IMR-90 (cell line): ENCODE data around the gene SLC10A3. TPM values are rescaled to one million over a fixed set of nuclear protein-coding genes. Genes with fewer than 3 reads are reported as not detected.

Source experiments
- ATAC-seq: fragments of 200-7000 bp; cut with Tn5 transposase; 2 replicates; pipeline ENCODE4 v1.9.1; 2020; ENCODE audit warnings: low read depth, mild to moderate bottlenecking, moderate library complexity
- BruUV-seq: library from RNA; stranded (reverse); fragments of 400-500 nt; replicated peaks from 2 replicates; lab custom pipeline; 2021; lab: Mats Ljungman, UMichigan
- CTCF ChIA-PET: fragments of 300-600 bp; formaldehyde crosslinking; extraction: SDS; loops from one replicate; lab custom pipeline; 2021; ENCODE audit warnings: antibody characterized with exemption; lab: Yijun Ruan, JAX
- POLR2A ChIA-PET: fragments of 300-600 bp; sonication (Branson Sonifier 250); formaldehyde crosslinking; loops from one replicate; lab custom pipeline; 2022; ENCODE audit warnings: antibody characterized with exemption; ENCODE audit not compliant: unreplicated experiment; lab: Charles Lee
- DNase-seq: peaks from one replicate; pipeline ENCODE4 v3.0.0; 2013
- H2AFZ ChIP-seq: replicated peaks from 2 replicates; pipeline ENCODE3; 2013; ENCODE audit warnings: low read length, mild to moderate bottlenecking; ENCODE audit not compliant: poor library complexity
- H2AK5ac ChIP-seq: 2 replicates; pipeline ENCODE4 v1.6.1; 2013; ENCODE audit warnings: low read depth, low read length, inconsistent platforms
- H2AK9ac ChIP-seq: replicated peaks from 2 replicates; pipeline ENCODE3; 2013; ENCODE audit warnings: mild to moderate bottlenecking, low read depth, low read length, moderate library complexity; ENCODE audit not compliant: poor library complexity
- H2BK120ac ChIP-seq: 2 replicates; pipeline ENCODE4 v1.6.1; 2013; ENCODE audit warnings: low read depth, low read length, inconsistent platforms
- H2BK15ac ChIP-seq: 3 replicates; pipeline ENCODE4 v1.6.1; 2013; ENCODE audit warnings: low read depth, low read length, inconsistent platforms
- H2BK20ac ChIP-seq: 2 replicates; pipeline ENCODE4 v1.6.1; 2013; ENCODE audit warnings: low read depth, mild to moderate bottlenecking, inconsistent platforms, low read length, moderate library complexity
- H2BK5ac ChIP-seq: 2 replicates; pipeline ENCODE4 v1.6.1; 2013; ENCODE audit warnings: mild to moderate bottlenecking, low read depth, low read length, inconsistent platforms; ENCODE audit not compliant: poor library complexity, severe bottlenecking
- H3K14ac ChIP-seq: replicated peaks from 2 replicates; pipeline ENCODE4 v1.6.1; 2013; ENCODE audit warnings: low read depth, low read length, inconsistent platforms
- H3K18ac ChIP-seq: 2 replicates; pipeline ENCODE4 v1.6.1; 2013; ENCODE audit warnings: low read depth, low read length, control low read depth
- H3K23ac ChIP-seq: 2 replicates; pipeline ENCODE4 v1.6.1; 2013; ENCODE audit warnings: low read depth, low read length, inconsistent platforms
- H3K27ac ChIP-seq: 2 replicates; pipeline ENCODE4 v1.5.1; 2013; ENCODE audit warnings: mild to moderate bottlenecking, control low read depth, low read length; ENCODE audit not compliant: insufficient read depth
- H3K27me3 ChIP-seq: 2 replicates; pipeline ENCODE4 v1.6.1; 2013; ENCODE audit warnings: low read length; ENCODE audit not compliant: control insufficient read depth, insufficient read depth
- H3K36me3 ChIP-seq: 2 replicates; pipeline ENCODE4 v1.6.1; 2013; ENCODE audit warnings: low read length, mixed read lengths; ENCODE audit not compliant: control insufficient read depth, insufficient read depth
- H3K4ac ChIP-seq: 2 replicates; pipeline ENCODE4 v1.6.1; 2013; ENCODE audit warnings: low read depth, low read length, inconsistent platforms
- H3K4me1 ChIP-seq: 2 replicates; pipeline ENCODE4 v1.6.1; 2013; ENCODE audit warnings: low read length, mixed read lengths; ENCODE audit not compliant: control insufficient read depth, insufficient read depth
- H3K4me2 ChIP-seq: 2 replicates; pipeline ENCODE4 v1.6.1; 2013; ENCODE audit warnings: low read depth, mild to moderate bottlenecking, control low read depth, low read length, moderate library complexity
- H3K4me3 ChIP-seq: 2 replicates; pipeline ENCODE4 v1.5.1; 2013; ENCODE audit warnings: low read depth, mild to moderate bottlenecking, control low read depth, low read length, moderate library complexity; ENCODE audit not compliant: insufficient read depth
- H3K56ac ChIP-seq: 2 replicates; pipeline ENCODE4 v1.6.1; 2013; ENCODE audit warnings: low read length, inconsistent platforms; ENCODE audit not compliant: insufficient read depth; ENCODE audit errors: extremely low read depth
- H3K79me1 ChIP-seq, 2 experiments: 2 replicates each; pipeline ENCODE4 v1.6.1; 2013; ENCODE audit warnings: low read length in 2 of 2, inconsistent platforms in 1 of 2, low read depth in 1 of 2
- H3K9ac ChIP-seq: 2 replicates; pipeline ENCODE4 v1.6.1; 2013; ENCODE audit warnings: low read depth, low read length, control low read depth
- H3K9me1 ChIP-seq: 2 replicates; pipeline ENCODE4 v1.6.1; 2013; ENCODE audit warnings: low read length, inconsistent platforms; ENCODE audit not compliant: insufficient read depth
- H3K9me3 ChIP-seq: 2 replicates; pipeline ENCODE4 v1.6.1; 2013; ENCODE audit warnings: low read length; ENCODE audit not compliant: control insufficient read depth, insufficient read depth
- H4K20me1 ChIP-seq: 2 replicates; pipeline ENCODE4 v1.6.1; 2013; ENCODE audit warnings: low read length, inconsistent platforms; ENCODE audit not compliant: insufficient read depth
- H4K5ac ChIP-seq: 2 replicates; pipeline ENCODE4 v1.6.1; 2013; ENCODE audit warnings: mild to moderate bottlenecking, low read depth, low read length, control low read depth
- H4K8ac ChIP-seq, 2 experiments: 2 replicates each; pipeline ENCODE4 v1.6.1; 2013; ENCODE audit warnings: low read depth in 2 of 2, low read length in 2 of 2, control low read depth in 1 of 2, inconsistent platforms in 1 of 2
- H4K91ac ChIP-seq: 2 replicates; pipeline ENCODE4 v1.6.1; 2013; ENCODE audit warnings: low read depth, low read length, inconsistent platforms; ENCODE audit not compliant: insufficient read depth
- BHLHE40 ChIP-seq: fragments of 150-350 bp; IDR thresholded peaks from 2 replicates; pipeline ENCODE4 v1.6.1; 2016; ENCODE audit warnings: mild to moderate bottlenecking, low read depth, low read length
- MAZ ChIP-seq: IDR thresholded peaks from 2 replicates; pipeline ENCODE4 v1.6.1; 2012; ENCODE audit warnings: low read depth, mild to moderate bottlenecking, low read length, improper control_type of control experiment, moderate library complexity, borderline replicate concordance
- MXI1 ChIP-seq: IDR thresholded peaks from 2 replicates; pipeline ENCODE4 v1.6.1; 2012; ENCODE audit warnings: low read depth, mild to moderate bottlenecking, low read length, moderate library complexity, borderline replicate concordance
- POLR2A ChIP-seq: IDR thresholded peaks from 2 replicates; pipeline ENCODE4 v1.6.1; 2012; ENCODE audit warnings: mild to moderate bottlenecking, low read depth, low read length
- RAD21 ChIP-seq: IDR thresholded peaks from 2 replicates; pipeline ENCODE4 v1.6.1; 2012; ENCODE audit warnings: low read length, improper control_type of control experiment
- WGBS, 2 experiments: methylation state at CpG; one replicate each; pipeline versions ENCODE4 v1.1.5 to v1.1.7; 2013; ENCODE audit warnings: missing lambda C conversion rate in 2 of 2; ENCODE audit not compliant: insufficient read length in 1 of 2; ENCODE audit errors: extremely low coverage in 2 of 2; 5-methylcytosine and 5-hydroxymethylcytosine counted together
- dilution Hi-C: fragments of 300-500 bp; cut with HindIII; formaldehyde crosslinking; loops from one replicate; pipeline ENCODE4 v1.14.3; 2018; ENCODE audit warnings: low sequenced_read_pairs; ENCODE audit not compliant: unreplicated experiment
- in situ Hi-C: fragments of 300-500 bp; cut with MboI; formaldehyde crosslinking; loops from 3 replicates; pipeline ENCODE4 v1.14.3; 2019; ENCODE audit warnings: low sequenced_read_pairs, inconsistent platforms, mixed read lengths
- intact Hi-C: fragments of 100-400 bp; cut with micrococcal nuclease; formaldehyde crosslinking; loops from 2 replicates; pipeline ENCODE4 v1.10.0; 2022
- polyA plus RNA-seq, 3 experiments: library from polyadenylated mRNA; depleted of rRNA; stranded (reverse); fragments of >200 nt; gene quantifications; 2 replicates each; pipeline ENCODE4 v1.2.3, GENCODE V29; 2012; ENCODE audit warnings: low replicate concordance in 1 of 3
- total RNA-seq: library from RNA; depleted of rRNA; stranded (reverse); fragments of >200 nt; gene quantifications from 2 replicates; pipeline ENCODE4 v1.2.3, GENCODE V29; 2012
- TF ChIP-seq, protein P1 (sequence below): fragments of 150-350 bp; IDR thresholded peaks from 2 replicates; pipeline ENCODE4 v1.6.1; 2016; ENCODE audit warnings: low read depth, mild to moderate bottlenecking, low read length, moderate library complexity, borderline replicate concordance

The SLC10A3 gene
- total and polyA plus RNA-seq, 2 of the 4 experiments (the other 2 are of a cell fraction): 15.2 to 24.6 TPM

DNA sequence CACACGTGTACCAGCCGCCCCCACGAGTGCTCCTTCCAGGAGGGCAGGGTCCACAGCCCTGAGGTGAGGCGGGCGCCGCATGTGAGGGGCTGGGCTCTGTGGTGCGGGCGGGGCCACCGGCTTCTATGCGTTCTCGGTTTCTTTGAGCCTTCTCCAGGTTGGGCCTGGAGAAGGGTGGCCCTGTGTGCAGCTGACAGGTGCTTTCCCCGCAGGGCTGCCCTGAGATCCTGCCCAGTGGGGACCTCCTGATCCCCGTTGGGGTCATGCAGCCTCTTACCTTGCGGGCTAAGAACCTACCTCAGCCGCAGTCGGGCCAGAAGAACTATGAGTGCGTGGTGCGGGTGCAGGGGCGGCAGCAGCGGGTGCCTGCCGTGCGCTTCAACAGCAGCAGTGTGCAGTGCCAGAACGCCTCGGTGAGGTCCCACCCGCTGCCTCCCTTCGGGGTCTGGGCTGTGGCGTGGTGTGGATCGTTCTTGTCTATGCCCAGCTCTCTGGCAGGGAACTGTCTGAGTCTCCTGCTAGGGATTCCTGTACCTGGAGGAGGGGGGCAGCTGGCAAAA is 25.5 kb downstream of the SLC10A3 start:
- POLR2A ChIA-PET: interaction anchor here (0.6 kb wide), 1 partner anchor 12 kb away, joined by 3 read pairs; no protein-coding TSS in a partner anchor
- H4K5ac ChIP-seq: no peak overlapping the region
- no peak overlapping the region for H3K4me2 ChIP-seq
- H3K4me3 ChIP-seq: no peak overlapping the region
- H3K56ac ChIP-seq: no peak overlapping the region
- TF ChIP-seq POLR2A (no peak), MAZ (no peak), RAD21 (no peak), BHLHE40 (no peak), MXI1 (no peak)
- TF ChIP-seq, protein P1, sequence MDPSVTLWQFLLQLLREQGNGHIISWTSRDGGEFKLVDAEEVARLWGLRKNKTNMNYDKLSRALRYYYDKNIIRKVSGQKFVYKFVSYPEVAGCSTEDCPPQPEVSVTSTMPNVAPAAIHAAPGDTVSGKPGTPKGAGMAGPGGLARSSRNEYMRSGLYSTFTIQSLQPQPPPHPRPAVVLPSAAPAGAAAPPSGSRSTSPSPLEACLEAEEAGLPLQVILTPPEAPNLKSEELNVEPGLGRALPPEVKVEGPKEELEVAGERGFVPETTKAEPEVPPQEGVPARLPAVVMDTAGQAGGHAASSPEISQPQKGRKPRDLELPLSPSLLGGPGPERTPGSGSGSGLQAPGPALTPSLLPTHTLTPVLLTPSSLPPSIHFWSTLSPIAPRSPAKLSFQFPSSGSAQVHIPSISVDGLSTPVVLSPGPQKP: no peak
- no peak overlapping the region for H2BK5ac ChIP-seq
- no peak overlapping the region for H3K14ac ChIP-seq
- no peak overlapping the region for H2BK20ac ChIP-seq
- no peaks in the 10 kb centered on the region; the same call in 1 of the 2 replicates for H3K9me3 ChIP-seq
- no peak overlapping the region for H2BK15ac ChIP-seq
- H4K91ac ChIP-seq: no peak overlapping the region
- H3K27me3 ChIP-seq: no peaks in the 10 kb centered on the region
- H3K79me1 ChIP-seq: peaks cover 0 to 11% of the 10 kb centered on the region in 2 experiments; a peak in 3 of 4 replicates
- dilution Hi-C loops (no loop called here), intact Hi-C loops (no loop called here), in situ Hi-C loops (no loop called here)
- H4K20me1 ChIP-seq: peaks cover 30% of the 10 kb centered on the region
- no peak overlapping the region for H4K8ac ChIP-seq
- CTCF ChIA-PET: no interaction called here
- no peak overlapping the region for H3K27ac ChIP-seq
- H3K4me1 ChIP-seq: peaks cover 4% of the 10 kb centered on the region; the same call in 1 of the 2 replicates
- no peaks in the 10 kb centered on the region for H3K9me1 ChIP-seq
- no peak overlapping the region for H3K4ac ChIP-seq
- WGBS, 2 experiments: 93% methylated on average over 17 of the region's 28 CpGs; no CpG with 5 or more reads in 1 of the 2 experiments
- no peak overlapping the region for H3K18ac ChIP-seq
- DNase-seq (no peak), ATAC-seq (no peak)
- H3K36me3 ChIP-seq: peaks cover 82% of the 10 kb centered on the region
- peak overlapping the region; percentile 51 for H2AFZ ChIP-seq
- H2AK5ac ChIP-seq: no peak overlapping the region
- no peak overlapping the region for H2AK9ac ChIP-seq
- no TSS peak for BruUV-seq
- H3K23ac ChIP-seq: no peak overlapping the region
- no peak overlapping the region for H2BK120ac ChIP-seq
- no peak overlapping the region for H3K9ac ChIP-seq
